ENCODE measurements around the gene KRTAP13-2. TPM values are rescaled to one million over a fixed set of nuclear protein-coding genes. Genes with fewer than 3 reads are reported as not detected.

The KRTAP13-2 gene
- total RNA-seq, 6 donors from 2014 or later, result not detected

- no peak overlapping the region for H3K27ac ChIP-seq
- no peak for DNase-seq
- TF ChIP-seq CTCF (IDR thresholded peaks at IDR 0.05) (no peak), EP300 (IDR thresholded peaks at IDR 0.05) (no peak), POLR2AphosphoS5 (IDR thresholded peaks at IDR 0.05) (no peak), POLR2A (IDR thresholded peaks at IDR 0.05) (no peak)
- H3K36me3 ChIP-seq, result no peaks in the 10 kb centered on the region
- 61 to 67% methylated on average over 2 of the region's 2 CpGs for WGBS, 2 donors
- no peak for ATAC-seq (ENCODE audit: low FRiP score in 2 of 2)
- no peaks in the 10 kb centered on the region for H3K27me3 ChIP-seq
- no peaks in the 10 kb centered on the region for H3K9me3 ChIP-seq
- no peaks in the 10 kb centered on the region for H3K4me1 ChIP-seq
- H3K4me3 ChIP-seq, result no peak overlapping the region
These were observed 19.5 kb upstream of the KRTAP13-2 start for GRCh38 chr21:30391492-30392025.

- Histone ChIP-seq H3K36me3 (no peaks in the 10 kb centered on the region), H3K27ac (no peak overlapping the region), H3K9me3 (no peaks in the 10 kb centered on the region), H3K4me3 (no peak overlapping the region), H3K4me1 (no peaks in the 10 kb centered on the region), H3K27me3 (no peaks in the 10 kb centered on the region)
- no peak for ATAC-seq (ENCODE audit: low FRiP score in 2 of 2)
- TF ChIP-seq EP300 (IDR thresholded peaks at IDR 0.05) (no peak), POLR2A (IDR thresholded peaks at IDR 0.05) (no peak), POLR2AphosphoS5 (IDR thresholded peaks at IDR 0.05) (no peak), CTCF (IDR thresholded peaks at IDR 0.05) (no peak)
- 20 to 36% methylated on average over 1 of the region's 1 CpG for WGBS, 2 donors
- DNase-seq, result no peak
These were observed 10.1 kb upstream of the KRTAP13-2 start for GRCh38 chr21:30382201-30382600.

GRCh38 chr21:30355906-30356305 lies 16.2 kb downstream of the KRTAP13-2 start:
- H3K27me3 ChIP-seq, result no peaks in the 10 kb centered on the region
- no peak for TF ChIP-seq EP300 (IDR thresholded peaks at IDR 0.05)
- no peak for TF ChIP-seq POLR2AphosphoS5 (IDR thresholded peaks at IDR 0.05)
- no peak for TF ChIP-seq POLR2A (IDR thresholded peaks at IDR 0.05)
- no peak for TF ChIP-seq CTCF (IDR thresholded peaks at IDR 0.05)
- 69 to 70% methylated on average over 3 of the region's 3 CpGs for WGBS, 2 donors
- H3K27ac ChIP-seq, result no peak overlapping the region
- no peaks in the 10 kb centered on the region for H3K36me3 ChIP-seq
- ATAC-seq (ENCODE audit: low FRiP score in 2 of 2) (no peak), DNase-seq (no peak)
- no peaks in the 10 kb centered on the region for H3K4me1 ChIP-seq
- H3K9me3 ChIP-seq, result no peaks in the 10 kb centered on the region
- H3K4me3 ChIP-seq, result no peak overlapping the region

- TF ChIP-seq POLR2AphosphoS5 (IDR thresholded peaks at IDR 0.05) (no peak), POLR2A (IDR thresholded peaks at IDR 0.05) (no peak), CTCF (IDR thresholded peaks at IDR 0.05) (no peak), EP300 (IDR thresholded peaks at IDR 0.05) (no peak)
- WGBS, 2 donors, result 65 to 74% methylated on average over 1 of the region's 1 CpG
- no peaks in the 10 kb centered on the region for H3K36me3 ChIP-seq
- no peaks in the 10 kb centered on the region for H3K27me3 ChIP-seq
- no peak for DNase-seq
- H3K9me3 ChIP-seq, result no peaks in the 10 kb centered on the region
- no peak for ATAC-seq (ENCODE audit: low FRiP score in 2 of 2)
- H3K4me1 ChIP-seq, result no peaks in the 10 kb centered on the region
- no peak overlapping the region for H3K27ac ChIP-seq
- no peak overlapping the region for H3K4me3 ChIP-seq
These were observed 17.6 kb downstream of the KRTAP13-2 start for GRCh38 chr21:30354308-30355005.

GRCh38 chr21:30351534-30351933 lies 20.5 kb downstream of the KRTAP13-2 start:
- Histone ChIP-seq H3K4me1 (no peaks in the 10 kb centered on the region), H3K36me3 (no peaks in the 10 kb centered on the region), H3K27ac (no peak overlapping the region), H3K27me3 (no peaks in the 10 kb centered on the region), H3K4me3 (no peak overlapping the region), H3K9me3 (no peaks in the 10 kb centered on the region)
- WGBS, 2 donors, result 90 to 93% methylated on average over 1 of the region's 1 CpG
- DNase-seq, result no peak
- no peak for TF ChIP-seq POLR2AphosphoS5 (IDR thresholded peaks at IDR 0.05)
- no peak for TF ChIP-seq POLR2A (IDR thresholded peaks at IDR 0.05)
- no peak for TF ChIP-seq EP300 (IDR thresholded peaks at IDR 0.05)
- TF ChIP-seq CTCF (IDR thresholded peaks at IDR 0.05), result no peak
- no peak for ATAC-seq (ENCODE audit: low FRiP score in 2 of 2)
